Thyroid gland (tissue), 4 donors: ENCODE data around the gene NQO1.

Experiments used
- CTCF ChIP-seq, 6 experiments: fragments of 200-600 bp in 3 of 6; fragments of 450-650 bp in 3 of 6; sonication (generic) in 3 of 6; IDR thresholded peaks; one replicate each; pipeline ENCODE4 v1.5.1; 2016 to 2019; ENCODE audit warnings: antibody characterized with exemption in 6 of 6, mild to moderate bottlenecking in 2 of 6, inconsistent platforms in 1 of 6, moderate library complexity in 1 of 6
- POLR2A ChIP-seq, 2 donors: fragments of 450-650 bp; IDR thresholded peaks; one replicate each; pipeline ENCODE4 v1.6.1; 2017; ENCODE audit warnings: antibody characterized with exemption in 2 of 2, mild to moderate bottlenecking in 2 of 2, moderate library complexity in 1 of 2

- TF ChIP-seq CTCF (IDR thresholded peaks at IDR 0.05) (no peak), POLR2A (IDR thresholded peaks at IDR 0.05) (no peak)
Measured at GRCh38 chr16:69688589-69688988, 37.8 kb downstream of the NQO1 start.
